ENCODE data around the gene CMTM6.

CMTM6 gene

GRCh38 chr3:32508711-32509110 is 6.1 kb upstream of the CMTM6 start:
- no peaks in the 10 kb centered on the region for H3K4me1 ChIP-seq
- H3K4me3 ChIP-seq, result no peak overlapping the region
- no peak for DNase-seq
- no peaks in the 10 kb centered on the region for H3K9me3 ChIP-seq
- TF ChIP-seq, protein P1, sequence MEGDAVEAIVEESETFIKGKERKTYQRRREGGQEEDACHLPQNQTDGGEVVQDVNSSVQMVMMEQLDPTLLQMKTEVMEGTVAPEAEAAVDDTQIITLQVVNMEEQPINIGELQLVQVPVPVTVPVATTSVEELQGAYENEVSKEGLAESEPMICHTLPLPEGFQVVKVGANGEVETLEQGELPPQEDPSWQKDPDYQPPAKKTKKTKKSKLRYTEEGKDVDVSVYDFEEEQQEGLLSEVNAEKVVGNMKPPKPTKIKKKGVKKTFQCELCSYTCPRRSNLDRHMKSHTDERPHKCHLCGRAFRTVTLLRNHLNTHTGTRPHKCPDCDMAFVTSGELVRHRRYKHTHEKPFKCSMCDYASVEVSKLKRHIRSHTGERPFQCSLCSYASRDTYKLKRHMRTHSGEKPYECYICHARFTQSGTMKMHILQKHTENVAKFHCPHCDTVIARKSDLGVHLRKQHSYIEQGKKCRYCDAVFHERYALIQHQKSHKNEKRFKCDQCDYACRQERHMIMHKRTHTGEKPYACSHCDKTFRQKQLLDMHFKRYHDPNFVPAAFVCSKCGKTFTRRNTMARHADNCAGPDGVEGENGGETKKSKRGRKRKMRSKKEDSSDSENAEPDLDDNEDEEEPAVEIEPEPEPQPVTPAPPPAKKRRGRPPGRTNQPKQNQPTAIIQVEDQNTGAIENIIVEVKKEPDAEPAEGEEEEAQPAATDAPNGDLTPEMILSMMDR (IDR thresholded peaks at IDR 0.05), result no peak
- H3K27me3 ChIP-seq, result no peaks in the 10 kb centered on the region
- no peaks in the 10 kb centered on the region for H3K36me3 ChIP-seq
- H3K27ac ChIP-seq, result no peak overlapping the region
- intact Hi-C loops (cut with DNase I; ENCODE audit: low total_unique reads), result loop anchor here (5.0 to 10.0 kb wide), 2 partner anchors 66 to 159 kb away; partner anchors contain the start of gene DYNC1LI1

- no peak overlapping the region for H3K27ac ChIP-seq
- no peaks in the 10 kb centered on the region for H3K36me3 ChIP-seq
- DNase-seq, result no peak
- no peaks in the 10 kb centered on the region for H3K27me3 ChIP-seq
- TF ChIP-seq, protein P1 (IDR thresholded peaks at IDR 0.05), result no peak
- no peaks in the 10 kb centered on the region for H3K9me3 ChIP-seq
- peaks cover 0 to 5% (median 3%) of the 10 kb centered on the region in 4 donors for H3K4me1 ChIP-seq
- H3K4me3 ChIP-seq, result no peak overlapping the region
- intact Hi-C loops (cut with DNase I; ENCODE audit: low total_unique reads), result loop anchor here (5.0 to 10.0 kb wide), 2 partner anchors 68 to 161 kb away; partner anchors contain the start of gene DYNC1LI1
These were observed 3.8 kb upstream of the CMTM6 start for GRCh38 chr3:32506466-32506865.

DNA sequence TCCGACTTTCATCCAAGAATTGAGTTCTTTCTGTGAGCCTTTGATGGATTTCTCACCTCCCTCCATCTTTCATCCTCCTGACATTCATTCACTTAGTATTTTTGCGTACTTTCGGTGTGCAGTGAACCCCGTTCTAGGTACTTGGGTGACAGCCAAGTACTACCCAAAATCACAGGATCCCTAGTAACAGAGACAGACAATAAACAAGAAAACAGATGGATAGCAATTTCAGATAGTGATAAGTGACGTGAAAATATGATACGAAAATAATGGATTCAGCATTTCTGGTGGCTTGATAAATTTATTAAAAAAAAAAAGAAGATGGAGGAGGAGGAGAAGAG is 264 bp upstream of the CMTM6 start:
- Histone ChIP-seq H3K27ac (peak overlapping the region; percentile 93 to 99), H3K36me3 (no peaks in the 10 kb centered on the region), H3K4me1 (peaks cover 0 to 19% (median 8%) of the 10 kb centered on the region in 4 donors), H3K4me3 (peak overlapping the region; percentile 95 to 99), H3K27me3 (no peaks in the 10 kb centered on the region), H3K9me3 (no peaks in the 10 kb centered on the region)
- TF ChIP-seq, protein P1 (IDR thresholded peaks at IDR 0.05), result no peak
- no peak for DNase-seq
- intact Hi-C loops (cut with DNase I; ENCODE audit: low total_unique reads), result loop anchor here (10.0 kb wide), 1 partner anchor 72 kb away; the partner anchor contains the start of gene DYNC1LI1

- H3K4me1 ChIP-seq, result peaks cover 0 to 19% (median 8%) of the 10 kb centered on the region in 4 donors
- TF ChIP-seq, protein P1 (IDR thresholded peaks at IDR 0.05), result no peak
- peak overlapping the region; percentile 95 to 99 for H3K4me3 ChIP-seq
- H3K9me3 ChIP-seq, result no peaks in the 10 kb centered on the region
- H3K27me3 ChIP-seq, result no peaks in the 10 kb centered on the region
- H3K27ac ChIP-seq, result peak overlapping the region; percentile 93 to 99
- no peak for DNase-seq
- intact Hi-C loops (cut with DNase I; ENCODE audit: low total_unique reads), result loop anchor here (10.0 kb wide), 1 partner anchor 73 kb away; the partner anchor contains the start of gene DYNC1LI1
- no peaks in the 10 kb centered on the region for H3K36me3 ChIP-seq
These were observed 902 bp downstream of the CMTM6 start for GRCh38 chr3:32501783-32502117.

- TF ChIP-seq, protein P1 (IDR thresholded peaks at IDR 0.05), result no peak
- H3K36me3 ChIP-seq, result no peaks in the 10 kb centered on the region
- no peak for DNase-seq
- intact Hi-C loops (cut with DNase I; ENCODE audit: low total_unique reads), result loop anchor here (10.0 kb wide), 1 partner anchor 74 kb away; the partner anchor contains the start of gene DYNC1LI1
- peak overlapping the region; percentile 93 to 99 for H3K27ac ChIP-seq
- H3K9me3 ChIP-seq, result no peaks in the 10 kb centered on the region
- H3K27me3 ChIP-seq, result no peaks in the 10 kb centered on the region
- peaks cover 0 to 19% (median 8%) of the 10 kb centered on the region in 4 donors for H3K4me1 ChIP-seq
- H3K4me3 ChIP-seq, result peak overlapping the region; percentile 95 to 99
These were observed 1.5 kb downstream of the CMTM6 start for GRCh38 chr3:32500880-32501782.
